ENCODE measurements around the gene OLFM2. TPM values are rescaled to one million over a fixed set of nuclear protein-coding genes. Genes with fewer than 3 reads are reported as not detected.

Gene OLFM2
- total and polyA plus RNA-seq, 2 experiments from 2014 or later, result 58.1 to 117 TPM

DNA sequence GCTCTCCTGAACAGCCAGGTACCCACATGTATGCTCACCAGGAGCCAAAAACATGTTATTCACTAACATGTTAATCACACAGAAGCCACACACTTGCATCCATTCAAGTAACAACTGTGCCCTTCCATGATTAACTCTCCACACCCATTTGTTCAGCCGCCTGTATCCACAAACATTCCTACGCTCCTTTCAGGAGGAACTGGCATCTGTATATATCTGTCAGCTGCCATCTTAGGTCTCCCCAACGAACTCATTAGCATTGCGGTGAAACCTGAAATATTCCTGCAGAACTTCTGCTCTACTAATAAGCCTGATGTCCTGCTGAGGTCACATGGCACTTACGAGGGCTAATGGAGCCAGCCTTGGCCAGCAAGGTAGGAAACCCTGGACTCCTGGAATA is 33.0 kb downstream of the OLFM2 start (continued):
- no peak for TF ChIP-seq ZNF462 (CRISPR knock-in tag; IDR thresholded peaks at IDR 0.05)
- TF ChIP-seq EZH2 (IDR thresholded peaks at IDR 0.05; ENCODE audit: low read depth, unreplicated experiment), result no peak
- TF ChIP-seq, protein P1, sequence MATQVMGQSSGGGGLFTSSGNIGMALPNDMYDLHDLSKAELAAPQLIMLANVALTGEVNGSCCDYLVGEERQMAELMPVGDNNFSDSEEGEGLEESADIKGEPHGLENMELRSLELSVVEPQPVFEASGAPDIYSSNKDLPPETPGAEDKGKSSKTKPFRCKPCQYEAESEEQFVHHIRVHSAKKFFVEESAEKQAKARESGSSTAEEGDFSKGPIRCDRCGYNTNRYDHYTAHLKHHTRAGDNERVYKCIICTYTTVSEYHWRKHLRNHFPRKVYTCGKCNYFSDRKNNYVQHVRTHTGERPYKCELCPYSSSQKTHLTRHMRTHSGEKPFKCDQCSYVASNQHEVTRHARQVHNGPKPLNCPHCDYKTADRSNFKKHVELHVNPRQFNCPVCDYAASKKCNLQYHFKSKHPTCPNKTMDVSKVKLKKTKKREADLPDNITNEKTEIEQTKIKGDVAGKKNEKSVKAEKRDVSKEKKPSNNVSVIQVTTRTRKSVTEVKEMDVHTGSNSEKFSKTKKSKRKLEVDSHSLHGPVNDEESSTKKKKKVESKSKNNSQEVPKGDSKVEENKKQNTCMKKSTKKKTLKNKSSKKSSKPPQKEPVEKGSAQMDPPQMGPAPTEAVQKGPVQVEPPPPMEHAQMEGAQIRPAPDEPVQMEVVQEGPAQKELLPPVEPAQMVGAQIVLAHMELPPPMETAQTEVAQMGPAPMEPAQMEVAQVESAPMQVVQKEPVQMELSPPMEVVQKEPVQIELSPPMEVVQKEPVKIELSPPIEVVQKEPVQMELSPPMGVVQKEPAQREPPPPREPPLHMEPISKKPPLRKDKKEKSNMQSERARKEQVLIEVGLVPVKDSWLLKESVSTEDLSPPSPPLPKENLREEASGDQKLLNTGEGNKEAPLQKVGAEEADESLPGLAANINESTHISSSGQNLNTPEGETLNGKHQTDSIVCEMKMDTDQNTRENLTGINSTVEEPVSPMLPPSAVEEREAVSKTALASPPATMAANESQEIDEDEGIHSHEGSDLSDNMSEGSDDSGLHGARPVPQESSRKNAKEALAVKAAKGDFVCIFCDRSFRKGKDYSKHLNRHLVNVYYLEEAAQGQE (IDR thresholded peaks at IDR 0.05; ENCODE audit: unreplicated experiment), result no peak
- TF ChIP-seq, protein P2, sequence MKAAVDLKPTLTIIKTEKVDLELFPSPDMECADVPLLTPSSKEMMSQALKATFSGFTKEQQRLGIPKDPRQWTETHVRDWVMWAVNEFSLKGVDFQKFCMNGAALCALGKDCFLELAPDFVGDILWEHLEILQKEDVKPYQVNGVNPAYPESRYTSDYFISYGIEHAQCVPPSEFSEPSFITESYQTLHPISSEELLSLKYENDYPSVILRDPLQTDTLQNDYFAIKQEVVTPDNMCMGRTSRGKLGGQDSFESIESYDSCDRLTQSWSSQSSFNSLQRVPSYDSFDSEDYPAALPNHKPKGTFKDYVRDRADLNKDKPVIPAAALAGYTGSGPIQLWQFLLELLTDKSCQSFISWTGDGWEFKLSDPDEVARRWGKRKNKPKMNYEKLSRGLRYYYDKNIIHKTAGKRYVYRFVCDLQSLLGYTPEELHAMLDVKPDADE (IDR thresholded peaks at IDR 0.05), result no peak
- TF ChIP-seq NANOG (IDR thresholded peaks at IDR 0.05; ENCODE audit: borderline replicate concordance), result no peak
